T-helper 22 cell (primary cell): ENCODE results near the gene USP49.
"Not testable (repeated sequence)": the region's sequence is repeated elsewhere in the genome, so short reads cannot be mapped to it uniquely, and the experiment has no call there.

ENCODE experiments used
- DNase-seq: peaks from one replicate; pipeline ENCODE4 v3.0.0-alpha.2; 2020; ENCODE audit warnings: low read depth

Gene USP49

DNA sequence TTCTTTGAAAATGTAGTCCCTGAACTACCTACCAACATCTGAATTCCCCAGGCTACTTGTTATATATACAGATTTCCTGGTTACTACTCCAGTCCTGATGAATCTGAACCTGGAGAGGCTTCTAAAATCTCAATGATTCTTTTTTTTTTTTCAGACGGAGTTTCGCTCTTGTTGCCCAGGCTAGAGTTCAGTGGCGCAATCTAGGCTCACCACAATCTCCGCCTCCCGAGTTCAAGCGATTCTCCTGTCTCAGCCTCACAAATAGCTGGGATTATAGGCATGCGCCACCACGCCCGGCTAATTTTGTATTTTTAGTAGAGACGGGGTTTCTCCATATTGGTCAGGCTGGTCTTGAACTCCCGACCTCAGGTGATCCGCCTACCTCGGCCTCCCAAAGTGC lies 83.2 kb downstream of the USP49 start:
- not testable (repeated sequence) for DNase-seq

- no peak for DNase-seq
These were observed 84.1 kb downstream of the USP49 start for GRCh38 chr6:41811095-41811494.

DNA sequence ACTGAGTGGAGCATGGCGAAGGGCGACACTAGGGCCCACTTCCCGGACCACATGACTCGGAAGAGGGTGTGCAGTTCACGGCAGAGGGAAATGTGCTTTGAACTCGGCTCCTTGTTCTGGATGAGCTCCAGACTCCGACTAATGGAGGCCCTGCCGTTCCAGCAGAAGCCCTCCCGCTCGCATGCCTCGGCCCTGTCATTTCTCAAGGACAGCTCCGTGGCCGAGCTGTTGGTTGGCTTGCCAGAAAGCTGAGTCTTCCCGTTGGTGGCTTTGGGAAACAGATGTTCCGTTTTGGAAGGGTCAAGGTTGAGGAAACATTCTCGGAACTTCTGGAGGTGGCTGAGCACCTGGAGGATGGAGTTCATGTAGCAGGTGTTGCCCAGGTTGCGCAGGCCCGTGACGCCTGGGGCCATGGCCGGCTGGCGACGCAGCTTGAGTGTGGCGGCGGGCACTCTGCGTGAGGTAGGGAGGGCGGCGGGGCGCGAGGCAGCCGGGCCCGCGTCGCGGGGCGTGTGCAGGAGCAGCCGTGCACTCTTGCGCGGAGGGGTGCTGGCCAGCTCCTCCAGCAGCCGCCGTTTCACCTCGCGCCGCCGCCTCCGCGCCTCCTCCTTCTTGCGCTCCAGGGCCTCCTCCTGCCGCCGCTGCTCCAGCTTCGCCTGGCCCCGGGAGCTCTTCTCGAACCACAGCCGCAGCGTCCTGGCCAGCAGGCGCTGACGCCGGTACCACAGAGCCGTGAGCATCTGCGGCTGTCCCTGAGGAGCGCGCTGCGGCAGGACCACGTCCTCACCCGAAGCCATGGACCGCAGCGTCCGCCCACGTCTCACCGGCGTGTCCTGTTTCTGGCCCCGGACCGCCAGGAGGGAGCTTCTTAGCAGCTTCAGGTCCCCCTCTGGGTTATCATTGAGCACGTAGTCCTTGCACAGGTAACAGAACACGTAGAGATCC lies 89.1 kb downstream of the USP49 start:
- no peak for DNase-seq

- no peak for DNase-seq
These were observed 93.8 kb downstream of the USP49 start for GRCh38 chr6:41801380-41801779.

DNA sequence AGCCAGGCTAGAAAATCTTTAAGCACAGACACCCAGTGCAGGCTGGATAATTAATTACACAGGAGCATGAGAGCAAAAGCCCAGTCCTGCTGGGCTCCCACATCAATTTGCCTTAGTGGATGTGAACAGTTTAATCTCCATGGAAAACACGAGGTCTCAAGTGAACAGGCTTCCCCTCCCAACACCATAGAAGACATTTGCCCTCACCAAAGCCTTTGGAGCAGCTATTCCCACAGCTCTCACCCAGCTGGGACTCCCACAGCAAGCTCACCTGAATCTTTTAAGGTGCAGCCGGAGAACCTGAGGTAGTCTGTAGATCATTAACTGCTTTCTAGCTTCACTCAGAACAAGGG lies 95.6 kb downstream of the USP49 start:
- no peak for DNase-seq

DNA sequence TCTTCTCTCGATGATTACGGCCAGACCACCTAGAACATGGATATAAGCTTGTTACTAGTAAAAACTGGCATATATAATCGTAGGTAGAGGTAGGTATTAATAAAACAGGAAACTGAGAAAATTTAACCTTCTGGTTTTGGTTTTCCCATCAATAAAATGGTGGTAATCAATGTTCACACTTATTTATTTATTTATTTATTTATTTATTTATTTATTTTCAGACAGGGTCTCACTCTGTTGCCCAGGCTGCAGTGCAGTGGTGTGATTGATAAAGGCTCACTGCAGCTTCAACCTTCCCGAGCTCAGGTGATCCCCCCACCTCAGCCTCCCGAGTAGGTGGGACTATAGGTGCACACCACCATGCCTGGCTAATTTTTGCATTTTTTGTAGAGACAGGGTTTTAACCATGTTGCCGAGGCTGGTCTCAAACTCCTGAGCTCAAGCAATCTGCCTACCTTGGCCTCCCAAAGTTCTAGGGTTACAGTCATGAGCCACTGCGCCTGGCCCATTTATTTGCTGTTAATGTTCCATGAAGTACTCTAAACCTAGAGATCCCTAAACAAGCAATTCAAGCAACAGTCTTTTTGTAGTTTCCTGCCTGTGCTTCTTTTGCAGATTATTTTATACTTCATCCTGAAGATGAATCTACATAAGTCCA lies 96.1 kb downstream of the USP49 start:
- DNase-seq, result no peak

DNA sequence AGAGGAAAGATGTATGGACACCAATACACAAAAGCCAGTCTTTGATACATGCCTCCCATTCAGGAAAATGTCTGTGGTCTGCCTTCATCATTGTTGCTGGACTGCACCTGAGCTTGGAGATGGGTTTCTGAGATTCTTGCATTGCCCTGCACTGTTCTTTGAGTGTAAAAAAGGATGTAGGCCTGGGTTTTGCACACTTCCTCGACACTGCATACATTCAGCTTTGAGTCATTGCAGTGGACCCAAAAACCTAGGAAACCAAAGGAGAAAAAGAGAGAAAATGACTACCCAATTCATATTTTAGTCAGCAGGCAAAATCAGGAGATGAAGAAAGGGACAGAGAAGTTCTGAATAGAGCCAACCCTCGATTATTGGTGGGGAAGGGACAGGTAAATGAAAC lies 98.7 kb downstream of the USP49 start:
- DNase-seq, result no peak

- no peak for DNase-seq
These were observed 103.2 kb downstream of the USP49 start for GRCh38 chr6:41791984-41792383.

DNA sequence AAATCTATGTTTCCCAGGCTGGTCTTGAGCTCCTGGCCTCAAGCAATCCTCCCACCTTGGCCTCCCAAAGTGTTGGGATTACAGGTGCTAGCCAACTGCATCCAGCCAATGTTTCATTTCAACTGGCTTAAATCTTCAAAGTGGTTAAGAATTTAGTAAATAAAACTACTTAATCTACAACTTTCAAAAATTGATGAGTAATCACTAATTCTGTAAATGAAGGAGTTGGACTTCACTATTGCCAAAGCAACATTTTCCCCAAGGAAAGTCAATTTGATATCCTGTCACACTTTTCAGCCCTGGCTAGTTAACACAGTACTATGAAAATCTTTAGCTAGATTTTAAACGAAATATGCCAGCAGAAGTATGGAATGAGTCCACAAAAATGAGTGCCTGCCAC lies 103.9 kb downstream of the USP49 start:
- no peak for DNase-seq

DNA sequence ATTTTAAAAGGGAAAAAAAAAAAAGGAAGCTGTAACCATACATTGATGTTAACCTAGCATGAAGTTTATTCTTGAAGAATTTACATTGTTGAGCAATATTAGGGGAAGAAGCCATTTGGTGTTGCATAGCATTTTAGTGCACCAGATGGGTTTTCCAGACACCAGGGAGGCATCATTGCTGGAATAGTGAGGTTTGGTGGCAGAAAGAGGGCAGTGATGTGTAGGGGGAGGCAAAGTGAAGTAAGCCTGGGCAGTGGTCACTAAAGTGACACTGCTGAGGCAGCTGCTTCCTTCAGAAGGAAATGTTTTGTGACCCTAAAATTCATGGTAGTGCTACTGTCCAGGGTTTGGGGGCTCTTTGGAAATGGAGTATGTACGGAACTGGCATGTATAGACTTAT lies 105.1 kb downstream of the USP49 start:
- DNase-seq, result no peak

GRCh38 chr6:41789390-41789724 lies 105.8 kb downstream of the USP49 start:
- DNase-seq, result no peak

GRCh38 chr6:41787219-41787917 lies 107.8 kb downstream of the USP49 start, which contains the start of gene TOMM6:
Gene TOMM6 (plus strand): TSS chr6:41787694. CDS start chr6:41787698, 4 bp downstream.
- peak; percentile 87 for DNase-seq

- peak; percentile 72 for DNase-seq
These were observed 108.5 kb downstream of the USP49 start for GRCh38 chr6:41786451-41787218.

- DNase-seq, result no peak
These were observed 109.3 kb downstream of the USP49 start for GRCh38 chr6:41785689-41786450.

- DNase-seq, result no peak
These were observed 109.9 kb downstream of the USP49 start for GRCh38 chr6:41785254-41785653.

DNA sequence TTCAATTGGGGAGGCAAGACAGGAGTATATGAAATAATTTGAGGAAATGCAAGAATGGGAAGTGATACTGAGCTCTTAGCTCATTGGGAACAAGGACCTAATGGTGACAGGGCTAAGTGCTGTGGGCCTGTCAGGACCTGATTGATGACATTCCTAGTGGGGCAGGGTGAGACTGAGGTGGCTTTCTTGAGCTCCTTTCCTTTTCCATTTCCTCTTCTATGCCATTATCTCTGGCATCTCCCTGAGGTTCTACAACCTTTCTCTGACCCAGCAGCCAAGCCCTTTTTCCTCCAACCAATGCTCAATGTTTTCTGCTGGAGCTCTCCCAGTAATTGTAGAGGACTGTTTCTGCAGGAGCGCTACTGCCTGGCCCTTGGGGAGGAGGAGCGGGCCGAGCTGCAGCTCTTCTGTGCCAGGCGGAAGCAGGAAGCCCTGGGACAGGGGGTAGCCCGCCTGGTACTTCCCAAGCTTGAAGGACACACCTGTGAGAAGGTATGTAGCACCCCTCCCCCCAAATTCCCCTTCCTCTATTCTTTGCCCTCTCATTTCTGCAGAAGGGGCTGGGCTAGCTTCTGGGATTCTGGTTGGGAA lies 110.5 kb downstream of the USP49 start:
- DNase-seq, result no peak

- no peak for DNase-seq
These were observed 111.9 kb downstream of the USP49 start for GRCh38 chr6:41783106-41783780.

GRCh38 chr6:41781366-41781730 lies 113.8 kb downstream of the USP49 start:
- DNase-seq, result no peak

DNA sequence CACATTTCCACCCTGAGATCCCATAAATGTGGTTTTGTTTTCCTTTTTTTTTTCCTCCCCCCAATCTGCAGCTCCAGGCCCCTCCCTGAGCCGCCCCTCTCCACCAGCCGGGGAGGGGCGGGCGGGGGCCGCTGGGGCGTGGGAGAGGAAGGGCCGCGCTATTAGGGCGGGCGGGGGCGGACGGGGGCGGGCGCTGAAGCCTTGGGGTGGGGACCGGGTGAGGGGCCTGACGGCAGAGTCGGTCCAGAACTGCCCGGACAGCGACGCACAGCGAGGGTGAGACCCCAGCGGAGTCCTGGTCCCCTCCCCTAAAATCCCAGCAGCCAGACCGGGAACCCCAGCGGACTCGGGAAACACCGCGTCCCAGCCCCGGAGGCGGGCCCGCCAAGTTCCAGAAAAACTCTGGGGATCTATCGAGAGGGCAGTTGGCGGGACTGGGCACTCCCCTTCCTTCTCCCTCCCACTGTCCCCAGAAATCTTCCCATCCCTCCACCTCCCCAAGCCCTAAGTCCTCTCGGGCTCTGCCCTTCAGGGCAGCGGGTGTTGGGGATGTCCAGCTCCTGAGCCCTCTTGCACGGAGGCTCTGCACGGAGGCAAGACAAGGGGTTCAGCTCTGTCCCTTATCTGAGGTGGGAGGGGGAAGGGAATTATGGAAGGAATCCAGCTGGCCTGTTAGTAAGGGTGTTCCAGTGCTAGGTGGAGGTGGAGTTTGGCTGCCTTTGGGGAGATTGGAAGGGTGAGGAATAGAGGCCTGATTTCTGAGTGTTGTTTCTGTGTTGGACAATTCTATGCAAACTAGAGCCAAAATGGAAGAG lies 114.4 kb downstream of the USP49 start, which contains the start of gene PRICKLE4:
TSS of gene PRICKLE4 (plus strand) at position 232 of the 815 bp plus-strand sequence. CDS start 2,692 bp downstream, outside the sequence.
- no peak for DNase-seq
